Measurements from ENCODE around the gene KIAA0825.

KIAA0825 gene

DNA sequence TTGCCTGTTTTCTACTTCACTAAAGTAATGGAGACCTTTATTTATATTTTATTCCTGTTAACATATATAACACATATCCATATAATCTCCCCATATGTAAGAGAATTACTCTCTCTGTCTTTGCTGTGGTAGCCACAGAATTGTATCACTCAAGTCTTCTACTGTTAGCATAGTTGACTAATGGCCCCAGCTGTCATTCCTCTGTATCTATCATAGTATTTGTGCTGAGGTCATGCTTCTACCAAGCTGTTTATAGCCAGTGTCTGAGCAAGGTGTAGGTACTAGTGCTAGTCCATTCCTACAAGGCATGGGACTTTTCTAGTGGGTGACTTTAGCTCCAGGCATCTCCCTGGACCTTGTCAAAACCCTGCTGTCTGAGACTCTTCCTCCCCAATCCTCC lies 244.1 kb downstream of the KIAA0825 start:
- no peak for DNase-seq (ENCODE audit: low read depth, low spot score)

GRCh38 chr5:94367900-94368299 lies 250.5 kb downstream of the KIAA0825 start:
- no peak for DNase-seq (ENCODE audit: low read depth, low spot score)

- DNase-seq (ENCODE audit: low read depth, low spot score) = no peak
These were observed 251.6 kb downstream of the KIAA0825 start for GRCh38 chr5:94366811-94367210.

GRCh38 chr5:94362857-94363256 lies 255.5 kb downstream of the KIAA0825 start:
- no peak for DNase-seq (ENCODE audit: low read depth, low spot score)

- peak; percentile 6 for DNase-seq (ENCODE audit: low read depth, low spot score)
These were observed 256.3 kb downstream of the KIAA0825 start for GRCh38 chr5:94361832-94362796.

GRCh38 chr5:94361161-94361560 lies 257.2 kb downstream of the KIAA0825 start:
- no peak for DNase-seq (ENCODE audit: low read depth, low spot score)

GRCh38 chr5:94360382-94361130 lies 257.8 kb downstream of the KIAA0825 start:
- no peak for DNase-seq (ENCODE audit: low read depth, low spot score)

- no peak for DNase-seq (ENCODE audit: low read depth, low spot score)
These were observed 258.5 kb downstream of the KIAA0825 start for GRCh38 chr5:94359880-94360279.

DNA sequence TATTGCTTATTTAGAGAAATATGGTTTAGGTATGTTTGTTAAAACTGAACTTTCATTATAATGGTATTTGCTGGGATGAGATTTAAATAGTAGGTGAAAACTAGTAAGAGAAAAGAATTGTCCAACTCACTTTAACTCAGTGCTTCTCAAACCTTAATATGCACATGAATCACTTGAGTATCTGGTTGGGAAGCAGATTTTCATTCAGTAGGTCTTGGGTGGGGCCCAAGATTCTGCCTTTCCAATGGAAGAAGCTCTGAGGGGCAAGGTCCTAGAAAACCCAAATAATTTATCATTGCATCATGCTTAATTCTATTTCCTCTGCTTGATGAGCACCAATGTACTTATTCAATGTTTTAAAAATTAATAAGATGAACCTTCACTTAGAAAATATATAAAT lies 262.6 kb downstream of the KIAA0825 start:
- DNase-seq (ENCODE audit: low read depth, low spot score) = no peak

- peak; percentile 28 for DNase-seq (ENCODE audit: low read depth, low spot score)
These were observed 263.4 kb downstream of the KIAA0825 start for GRCh38 chr5:94354837-94355485.

- DNase-seq (ENCODE audit: low read depth, low spot score) = no peak
These were observed 264.8 kb downstream of the KIAA0825 start for GRCh38 chr5:94353605-94354004.

- DNase-seq (ENCODE audit: low read depth, low spot score) = no peak
These were observed 271.3 kb downstream of the KIAA0825 start for GRCh38 chr5:94347130-94347529.

GRCh38 chr5:94345257-94345656 lies 273.1 kb downstream of the KIAA0825 start:
- no peak for DNase-seq (ENCODE audit: low read depth, low spot score)

DNA sequence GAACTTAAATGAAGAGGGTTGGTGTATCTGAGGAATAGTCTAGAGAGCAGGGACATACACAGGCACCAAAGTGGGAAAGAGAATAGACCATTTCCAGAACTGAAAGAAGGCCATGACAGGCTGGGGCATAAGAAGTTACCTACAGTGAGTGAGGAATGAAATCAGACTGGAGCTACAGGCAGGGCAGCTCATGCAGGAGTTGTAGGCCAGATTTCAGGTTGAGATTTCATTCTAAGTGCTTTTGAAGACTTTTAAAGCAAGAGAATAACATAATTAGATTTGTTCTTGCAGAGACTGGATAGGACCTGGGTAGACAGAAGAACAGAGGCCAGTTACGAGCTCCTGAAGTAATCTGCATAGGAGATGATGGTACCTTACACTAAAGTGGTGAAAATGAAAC lies 280.8 kb downstream of the KIAA0825 start:
- DNase-seq (ENCODE audit: low read depth, low spot score) = no peak

DNA sequence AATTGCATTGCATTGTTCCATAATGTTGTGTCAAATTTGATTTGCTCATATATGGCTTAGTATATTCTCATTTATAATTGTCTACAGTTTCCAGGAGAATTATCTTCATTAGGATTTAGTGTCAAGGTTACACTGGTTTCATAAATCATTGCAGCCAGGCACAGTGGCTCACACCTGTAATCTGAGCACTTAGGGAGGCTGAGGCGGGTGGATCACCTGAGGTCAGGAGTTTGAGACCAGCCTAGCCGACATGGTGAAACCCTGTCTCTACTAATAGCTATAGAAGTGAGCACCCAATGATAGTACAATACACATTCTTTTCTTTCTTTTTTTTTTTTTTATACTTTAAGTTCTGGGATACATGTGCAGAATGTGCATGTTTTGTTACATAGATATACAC lies 282.5 kb downstream of the KIAA0825 start:
- DNase-seq (ENCODE audit: low read depth, low spot score) = no peak

DNA sequence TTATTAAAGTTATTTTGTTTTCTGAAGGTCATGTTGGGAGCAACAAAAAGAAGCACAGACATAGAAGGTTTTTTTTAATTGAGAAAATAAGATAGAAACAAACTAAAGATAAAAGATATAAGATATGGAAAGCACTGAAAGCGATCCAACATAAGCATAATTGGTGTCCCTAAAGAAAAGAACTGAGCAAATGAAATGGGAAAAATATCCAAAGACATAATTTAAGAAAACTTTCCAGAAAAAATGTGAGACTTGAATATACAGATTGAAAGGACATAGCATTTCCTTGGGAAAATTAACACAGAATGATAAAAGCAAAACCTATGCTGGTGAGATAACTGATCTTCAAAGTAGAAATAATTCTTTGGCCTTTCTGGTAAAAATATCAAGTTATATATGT lies 289.3 kb downstream of the KIAA0825 start:
- DNase-seq (ENCODE audit: low read depth, low spot score) = no peak

GRCh38 chr5:94326586-94326985 lies 291.8 kb downstream of the KIAA0825 start:
- DNase-seq (ENCODE audit: low read depth, low spot score) = no peak

GRCh38 chr5:94316916-94317838 lies 301.2 kb downstream of the KIAA0825 start:
- no peak for DNase-seq (ENCODE audit: low read depth, low spot score)

DNA sequence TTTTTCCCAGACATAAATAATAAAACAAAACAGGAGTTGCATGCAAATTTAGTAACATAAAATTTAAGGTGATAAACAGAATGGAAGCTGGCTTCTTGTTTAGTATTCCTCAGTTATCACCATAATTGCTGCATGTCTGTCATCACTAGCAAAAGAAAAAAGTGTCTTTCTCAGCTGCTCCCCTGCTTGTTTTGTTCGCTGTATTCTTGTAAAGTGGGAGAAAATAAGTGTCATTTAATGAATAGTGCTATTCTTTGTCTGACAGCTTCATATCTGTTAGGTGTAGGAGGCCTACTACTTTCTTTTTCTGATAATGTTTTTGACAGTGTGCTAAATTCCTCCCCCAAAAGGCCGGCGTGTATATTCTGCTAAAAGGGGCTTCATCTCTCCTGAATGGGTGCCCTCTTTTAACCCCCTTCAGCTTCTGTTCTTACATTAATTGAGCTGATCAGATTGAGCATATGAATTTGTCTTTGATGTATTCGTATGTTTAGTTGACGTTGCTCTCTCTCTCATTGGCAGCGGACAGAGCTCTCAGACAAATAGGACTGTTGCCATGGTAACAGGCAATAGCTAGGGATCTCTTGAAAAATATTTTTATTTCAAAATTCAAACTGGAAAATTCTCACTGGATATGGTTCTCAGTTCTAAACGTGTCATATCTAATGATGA lies 303.8 kb downstream of the KIAA0825 start:
- no peak for DNase-seq (ENCODE audit: low read depth, low spot score)

DNA sequence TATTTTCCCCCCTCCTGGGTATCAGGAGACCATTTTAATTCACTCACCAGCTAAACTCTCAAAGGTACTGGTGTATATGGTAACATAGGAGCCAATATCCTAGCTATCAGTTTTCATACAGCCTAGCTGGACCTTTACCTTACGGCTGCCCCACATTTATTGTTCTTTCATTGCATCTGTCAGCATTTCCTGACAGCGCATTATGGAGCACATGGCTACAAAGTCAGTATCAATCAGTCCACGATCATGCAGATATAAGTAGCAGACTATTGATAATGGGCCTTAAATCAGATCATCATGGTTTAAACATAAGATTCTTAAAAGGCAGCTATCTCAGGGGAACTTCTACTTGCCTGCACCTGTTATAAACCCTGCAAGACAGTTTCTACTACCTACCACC lies 304.7 kb downstream of the KIAA0825 start:
- DNase-seq (ENCODE audit: low read depth, low spot score) = no peak

- DNase-seq (ENCODE audit: low read depth, low spot score) = no peak
These were observed 305.2 kb downstream of the KIAA0825 start for GRCh38 chr5:94313188-94313587.

Data from ELF-1 (cell line).